SIG-M5 (cell line): Measurements from ENCODE around the gene HDAC8.
"Not testable (repeated sequence)": the region's sequence is repeated elsewhere in the genome, so short reads cannot be mapped to it uniquely, and the experiment has no call there.

Experiments used
- DNase-seq: peaks from one replicate; lab custom pipeline; 2025; lab: John Stamatoyannopoulos, UW

Gene HDAC8

GRCh38 chrX:72461288-72461687 lies 111.4 kb downstream of the HDAC8 start:
- no peak for DNase-seq

GRCh38 chrX:72460715-72461114 lies 111.9 kb downstream of the HDAC8 start:
- DNase-seq: no peak

GRCh38 chrX:72449034-72449433 lies 123.6 kb downstream of the HDAC8 start:
- not testable (repeated sequence) for DNase-seq

- not testable (repeated sequence) for DNase-seq
These were observed 131.9 kb downstream of the HDAC8 start for GRCh38 chrX:72440764-72441163.

- DNase-seq: no peak
These were observed 136.6 kb downstream of the HDAC8 start for GRCh38 chrX:72436010-72436409.

- no peak for DNase-seq
These were observed 142.2 kb downstream of the HDAC8 start for GRCh38 chrX:72430405-72430968.

GRCh38 chrX:72421797-72422196 lies 150.8 kb downstream of the HDAC8 start:
- no peak for DNase-seq

GRCh38 chrX:72409993-72410392 lies 162.7 kb downstream of the HDAC8 start:
- DNase-seq: no peak

GRCh38 chrX:72408885-72409284 lies 163.8 kb downstream of the HDAC8 start:
- no peak for DNase-seq

- DNase-seq: not testable (repeated sequence)
These were observed 167.5 kb downstream of the HDAC8 start for GRCh38 chrX:72405136-72405535.

- DNase-seq: no peak
These were observed 170.0 kb downstream of the HDAC8 start for GRCh38 chrX:72402614-72403013.

GRCh38 chrX:72399816-72400215 lies 172.8 kb downstream of the HDAC8 start:
- no peak for DNase-seq

GRCh38 chrX:72396117-72396516 lies 176.5 kb downstream of the HDAC8 start:
- DNase-seq: no peak

- DNase-seq: no peak
These were observed 177.4 kb downstream of the HDAC8 start for GRCh38 chrX:72395237-72395636.

GRCh38 chrX:72394518-72395170 lies 178.0 kb downstream of the HDAC8 start:
- no peak for DNase-seq

- no peak for DNase-seq
These were observed 178.7 kb downstream of the HDAC8 start for GRCh38 chrX:72393836-72394517.

GRCh38 chrX:72392816-72393800 lies 179.5 kb downstream of the HDAC8 start:
- no peak for DNase-seq

GRCh38 chrX:72392042-72392441 lies 180.6 kb downstream of the HDAC8 start:
- no peak for DNase-seq

- no peak for DNase-seq
These were observed 185.4 kb downstream of the HDAC8 start for GRCh38 chrX:72387247-72387646.

GRCh38 chrX:72382202-72382595 lies 190.4 kb downstream of the HDAC8 start:
- no peak for DNase-seq

GRCh38 chrX:72381439-72382201 lies 191.0 kb downstream of the HDAC8 start:
- DNase-seq: no peak
